Right lobe of liver (tissue), 6 donors: ENCODE data around the gene CENPF. TPM values are rescaled to one million over a fixed set of nuclear protein-coding genes. Genes with fewer than 3 reads are reported as not detected.

Experiments
- ATAC-seq, 4 donors: fragments of 200-7000 bp; cut with Tn5 transposase; one replicate each; pipeline ENCODE4 v1.9.1; 2020; ENCODE audit warnings: mild to moderate bottlenecking in 4 of 4, moderate library complexity in 4 of 4
- DNase-seq, 3 donors: peaks; one replicate each; pipeline ENCODE4 v3.0.0-alpha.2; 2020
- H3K27ac ChIP-seq, 3 donors: fragments of 200-600 bp; one replicate each; pipeline ENCODE4 v1.8.0; 2022
- H3K27me3 ChIP-seq, 2 donors: fragments of 200-600 bp; one replicate each; pipeline ENCODE4 v1.8.0; 2022
- H3K36me3 ChIP-seq, 4 donors: fragments of 200-600 bp; sonication (generic) in 1 of 4; one replicate each; pipeline versions ENCODE4 v1.5.1 to v1.8.0; 2017 to 2022; ENCODE audit warnings: control low read depth in 1 of 4
- H3K4me1 ChIP-seq, 4 donors: fragments of 200-600 bp; sonication (generic) in 1 of 4; one replicate each; pipeline versions ENCODE4 v1.5.1 to v1.8.0; 2017 to 2022; ENCODE audit warnings: control low read depth in 1 of 4
- H3K4me3 ChIP-seq, 3 donors: fragments of 200-600 bp; one replicate each; pipeline ENCODE4 v1.8.0; 2022
- H3K9me3 ChIP-seq, 4 donors: fragments of 200-600 bp; sonication (generic) in 1 of 4; one replicate each; pipeline versions ENCODE4 v1.5.1 to v1.8.0; 2017 to 2022; ENCODE audit warnings: control low read depth in 1 of 4
- CTCF ChIP-seq, 4 donors: fragments of 200-600 bp in 3 of 4; fragments of 450-650 bp in 1 of 4; IDR thresholded peaks; one replicate each; pipeline versions ENCODE4 v1.5.1 to v1.8.0; 2016 to 2022; ENCODE audit warnings: antibody characterized with exemption in 4 of 4, mild to moderate bottlenecking in 2 of 4
- POLR2A ChIP-seq: fragments of 450-650 bp; IDR thresholded peaks from one replicate; pipeline ENCODE4 v1.6.1; 2017; ENCODE audit warnings: antibody characterized with exemption, mild to moderate bottlenecking
- WGBS: methylation state at CpG from one replicate; pipeline ENCODE4 v1.1.6; 2018; ENCODE audit warnings: low coverage, low lambda C conversion rate; ENCODE audit not compliant: insufficient coverage; ENCODE audit errors: missing lambda C conversion rate; 5-methylcytosine and 5-hydroxymethylcytosine counted together
- intact Hi-C, 2 donors: fragments of 100-400 bp; cut with DNase I; formaldehyde crosslinking; loops; one replicate each; pipeline versions ENCODE4 v1.11.2 to v1.14.1; 2022
- total RNA-seq, 6 experiments: library from RNA; depleted of rRNA in 2 of 6; stranded (reverse); fragments of >200 nt in 2 of 6; fragmentation: NEBNext Ultra II Directional in 3 of 6; extraction: Animal tissue kit (Norgen Biotek cat#: 25700) in 3 of 6; gene quantifications; one replicate each; pipeline versions ENCODE4 v1.1.0 to v1.2.4, GENCODE V29; 2016 to 2023
- donor health status: DM: no; HTN: yes; CAD: no.
- donor health status: DM: no; HTN: no; CAD: no.
- donor health status: DM: no; HTN: no; CAD: no.
- donor health status: DM: no; HTN: yes; CAD: no.
- donor health status: DM: no; HTN: yes; CAD: no.

The CENPF gene
- total RNA-seq, 6 experiments from 2014 or later, result 0.13 to 3.3 (median 1.0) TPM

DNA sequence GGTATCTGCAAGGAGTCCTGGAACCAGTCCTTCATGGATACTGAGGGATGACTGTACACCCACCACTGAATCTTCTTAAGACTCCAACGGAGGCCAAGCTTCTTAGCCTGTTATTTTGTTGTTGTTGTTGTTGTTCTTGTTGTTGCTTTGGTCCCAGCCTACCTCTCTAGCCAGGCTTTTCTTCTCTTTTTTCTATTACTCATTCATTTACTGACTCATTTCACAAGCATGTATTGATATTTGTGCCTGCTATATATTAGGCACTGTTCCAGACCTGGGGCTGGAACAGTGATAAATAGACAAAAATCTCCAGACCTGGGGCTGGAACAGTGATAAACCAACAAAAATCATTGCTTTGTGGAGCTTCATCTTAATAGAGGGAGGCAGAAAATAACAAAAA is 20.4 kb downstream of the CENPF start:
- intact Hi-C loops, result no loop called here
- Histone ChIP-seq H3K4me3 (no peak overlapping the region), H3K36me3 (no peaks in the 10 kb centered on the region), H3K27ac (no peak overlapping the region), H3K9me3 (no peaks in the 10 kb centered on the region), H3K27me3 (no peaks in the 10 kb centered on the region), H3K4me1 (no peaks in the 10 kb centered on the region)
- TF ChIP-seq CTCF (IDR thresholded peaks at IDR 0.05), result no peak
- TF ChIP-seq POLR2A, result no peak
- DNase-seq (no peak), ATAC-seq (no peak)
- WGBS, result 91% methylated on average over 1 of the region's 1 CpG

- DNase-seq, result no peak
Measured at GRCh38 chr1:214632091-214632490, 29.1 kb downstream of the CENPF start.

GRCh38 chr1:214633686-214634085 is 30.7 kb downstream of the CENPF start:
- DNase-seq (no peak), ATAC-seq (no peak)
- H3K27ac ChIP-seq, result no peak overlapping the region
- no peak for TF ChIP-seq CTCF (IDR thresholded peaks at IDR 0.05)
- no peak for TF ChIP-seq POLR2A
- H3K4me3 ChIP-seq, result no peak overlapping the region
- H3K9me3 ChIP-seq, result no peaks in the 10 kb centered on the region
- WGBS, result 59% methylated on average over 5 of the region's 5 CpGs
- no peaks in the 10 kb centered on the region for H3K36me3 ChIP-seq
- H3K4me1 ChIP-seq, result no peaks in the 10 kb centered on the region
- intact Hi-C loops, result no loop called here
- H3K27me3 ChIP-seq, result no peaks in the 10 kb centered on the region

More at GRCh38 chr1:214632091-214632490, 29.1 kb downstream of the CENPF start:
- Histone ChIP-seq H3K27me3 (no peaks in the 10 kb centered on the region), H3K4me1 (no peaks in the 10 kb centered on the region), H3K27ac (no peak overlapping the region), H3K36me3 (no peaks in the 10 kb centered on the region), H3K4me3 (no peak overlapping the region), H3K9me3 (no peaks in the 10 kb centered on the region)
- intact Hi-C loops, result no loop called here
- ATAC-seq, result no peak
- TF ChIP-seq CTCF (IDR thresholded peaks at IDR 0.05) (no peak), POLR2A (no peak)
- 82% methylated on average over 4 of the region's 4 CpGs for WGBS

DNA sequence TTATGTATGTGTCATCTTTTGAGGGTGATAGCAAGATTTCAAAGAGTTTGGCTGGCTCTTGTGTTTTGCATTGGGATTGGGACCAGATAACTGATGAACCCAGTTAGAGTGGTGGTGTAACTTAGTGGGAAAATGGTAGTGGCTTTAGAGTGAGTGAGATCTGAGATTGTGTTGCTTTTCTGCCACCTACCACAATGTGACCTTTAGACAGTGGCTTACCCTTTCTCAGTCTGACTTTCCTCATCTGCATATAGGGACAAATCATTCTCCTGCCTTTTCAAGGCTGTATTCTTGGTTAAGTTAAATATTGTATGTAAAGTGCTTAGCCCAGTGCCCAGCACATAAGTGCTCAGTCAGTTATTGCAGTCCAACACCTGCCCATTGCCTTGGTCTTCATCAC is 31.3 kb downstream of the CENPF start:
- H3K36me3 ChIP-seq, result no peaks in the 10 kb centered on the region
- DNase-seq, result no peak
- intact Hi-C loops, result no loop called here

More for the DNA sequence above, 31.3 kb downstream of the CENPF start:
- no peak overlapping the region for H3K4me3 ChIP-seq
- no peak overlapping the region for H3K27ac ChIP-seq
- TF ChIP-seq CTCF (IDR thresholded peaks at IDR 0.05) (no peak), POLR2A (no peak)
- ATAC-seq, result no peak
- no peaks in the 10 kb centered on the region for H3K27me3 ChIP-seq
- H3K9me3 ChIP-seq, result no peaks in the 10 kb centered on the region
- no peaks in the 10 kb centered on the region for H3K4me1 ChIP-seq
